HG02970 (cell line): ENCODE data around the gene YARS1.

ENCODE experiments used
- ATAC-seq: cut with Tn5 transposase; IDR thresholded peaks from one replicate; pipeline ENCODE4 v1.9.1; 2021; ENCODE audit warnings: mild to moderate bottlenecking, moderate library complexity, moderate number of reproducible peaks; ENCODE audit not compliant: unreplicated experiment, low FRiP score

YARS1 gene

GRCh38 chr1:32766328-32766972 is 50.7 kb downstream of the YARS1 start:
- no peak for ATAC-seq

GRCh38 chr1:32765570-32766327 is 51.4 kb downstream of the YARS1 start:
- no peak for ATAC-seq

GRCh38 chr1:32764826-32765569 is 52.2 kb downstream of the YARS1 start:
- no peak for ATAC-seq

GRCh38 chr1:32763221-32763620 is 53.9 kb downstream of the YARS1 start:
- no peak for ATAC-seq

GRCh38 chr1:32761936-32762335 is 55.2 kb downstream of the YARS1 start:
- ATAC-seq = no peak

- ATAC-seq = no peak
These were observed 55.8 kb downstream of the YARS1 start for GRCh38 chr1:32761253-32761877.

GRCh38 chr1:32759997-32760623 is 57.0 kb downstream of the YARS1 start:
- ATAC-seq = no peak

- ATAC-seq = no peak
These were observed 57.6 kb downstream of the YARS1 start for GRCh38 chr1:32759521-32759981.

GRCh38 chr1:32758795-32759430 is 58.2 kb downstream of the YARS1 start:
- ATAC-seq = no peak

- no peak for ATAC-seq
These were observed 58.9 kb downstream of the YARS1 start for GRCh38 chr1:32758177-32758794.

- ATAC-seq = no peak
These were observed 59.8 kb downstream of the YARS1 start for GRCh38 chr1:32757213-32757895.

- no peak for ATAC-seq
These were observed 61.4 kb downstream of the YARS1 start for GRCh38 chr1:32755810-32756159.

GRCh38 chr1:32755098-32755809 is 61.9 kb downstream of the YARS1 start:
- ATAC-seq = no peak

GRCh38 chr1:32754317-32755097 is 62.7 kb downstream of the YARS1 start:
- ATAC-seq = no peak

GRCh38 chr1:32753532-32754316 is 63.4 kb downstream of the YARS1 start:
- ATAC-seq = no peak

GRCh38 chr1:32749771-32750170 is 67.4 kb downstream of the YARS1 start:
- no peak for ATAC-seq

- no peak for ATAC-seq
These were observed 67.8 kb downstream of the YARS1 start for GRCh38 chr1:32749332-32749731.
